IPS-18a (cell line): Measurements from ENCODE around the gene RHOC.
A peak's percentile ranks its signal among the peaks of the same experiment; 100 is the strongest.

ENCODE experiments used
- H3K27ac ChIP-seq: one replicate; pipeline ENCODE4 v1.5.1; 2013; ENCODE audit warnings: low read length
- H3K27me3 ChIP-seq: one replicate; pipeline ENCODE4 v1.6.1; 2013; ENCODE audit warnings: mild to moderate bottlenecking, low read length; ENCODE audit not compliant: control insufficient read depth, insufficient read depth
- H3K36me3 ChIP-seq: one replicate; pipeline ENCODE4 v1.6.1; 2013; ENCODE audit warnings: low read depth, low read length; ENCODE audit not compliant: control insufficient read depth
- H3K4me1 ChIP-seq: one replicate; pipeline ENCODE4 v1.6.1; 2013; ENCODE audit warnings: low read depth, low read length; ENCODE audit not compliant: control insufficient read depth
- H3K4me3 ChIP-seq: one replicate; pipeline ENCODE4 v1.5.1; 2013; ENCODE audit warnings: low read length
- H3K9ac ChIP-seq: one replicate; pipeline ENCODE4 v1.6.1; 2013; ENCODE audit warnings: mild to moderate bottlenecking, low read length, moderate library complexity
- H3K9me3 ChIP-seq: one replicate; pipeline ENCODE4 v1.6.1; 2013; ENCODE audit warnings: low read depth, low read length; ENCODE audit not compliant: control insufficient read depth

The RHOC gene

DNA sequence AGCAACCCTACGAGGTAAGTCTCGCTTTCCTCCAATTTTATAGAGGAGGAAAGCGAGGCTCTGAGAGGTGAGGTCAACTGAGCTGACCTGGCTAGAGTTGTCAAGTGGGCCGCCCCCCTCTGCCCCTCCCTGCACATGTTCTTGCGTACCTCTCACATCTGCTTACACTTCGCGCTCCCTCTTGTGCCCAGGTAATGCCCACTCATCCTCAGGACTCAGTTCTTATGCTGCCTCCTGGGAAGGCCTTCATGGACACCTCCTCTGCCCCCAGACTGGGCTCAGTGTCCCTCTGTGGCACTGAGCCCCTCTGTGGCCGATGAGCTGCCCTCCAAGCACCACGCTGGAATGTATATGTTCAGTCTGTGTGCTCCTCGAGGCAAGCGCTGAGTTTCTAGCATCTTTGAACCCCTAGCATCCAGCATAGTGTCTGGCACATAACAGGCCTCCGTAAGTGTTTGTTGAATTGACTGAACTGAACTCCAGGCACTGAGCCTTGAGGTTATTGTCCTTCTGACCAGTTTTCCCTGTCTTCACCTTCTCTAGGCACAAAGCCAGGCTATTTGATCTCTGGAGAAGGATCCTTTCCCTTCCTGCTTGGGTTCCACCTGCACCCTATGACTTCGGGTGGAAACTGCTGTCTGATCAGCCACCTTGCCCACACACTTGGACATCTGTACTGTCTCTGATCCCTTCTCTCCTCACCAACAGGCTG lies 19.0 kb downstream of the RHOC start:
- Histone ChIP-seq H3K36me3 (peaks cover 16% of the 10 kb centered on the region), H3K9ac (no peak overlapping the region), H3K4me1 (no peaks in the 10 kb centered on the region), H3K27me3 (no peaks in the 10 kb centered on the region), H3K27ac (no peak overlapping the region), H3K4me3 (no peak overlapping the region), H3K9me3 (no peaks in the 10 kb centered on the region)

GRCh38 chr1:112687361-112687760 lies 19.6 kb downstream of the RHOC start:
- Histone ChIP-seq H3K4me1 (no peaks in the 10 kb centered on the region), H3K9ac (no peak overlapping the region), H3K36me3 (peaks cover 11% of the 10 kb centered on the region), H3K4me3 (no peak overlapping the region), H3K27me3 (no peaks in the 10 kb centered on the region), H3K9me3 (no peaks in the 10 kb centered on the region), H3K27ac (no peak overlapping the region)

GRCh38 chr1:112686835-112687234 lies 20.1 kb downstream of the RHOC start:
- no peaks in the 10 kb centered on the region for H3K9me3 ChIP-seq

GRCh38 chr1:112686417-112686816 lies 20.5 kb downstream of the RHOC start:
- Histone ChIP-seq H3K27ac (no peak overlapping the region), H3K9ac (no peak overlapping the region), H3K4me1 (no peaks in the 10 kb centered on the region), H3K27me3 (no peaks in the 10 kb centered on the region), H3K9me3 (no peaks in the 10 kb centered on the region), H3K36me3 (peaks cover 3% of the 10 kb centered on the region), H3K4me3 (no peak overlapping the region)

More at GRCh38 chr1:112686835-112687234, 20.1 kb downstream of the RHOC start:
- peaks cover 7% of the 10 kb centered on the region for H3K36me3 ChIP-seq
- no peaks in the 10 kb centered on the region for H3K4me1 ChIP-seq
- H3K27me3 ChIP-seq = no peaks in the 10 kb centered on the region
- H3K4me3 ChIP-seq = no peak overlapping the region
- H3K27ac ChIP-seq = no peak overlapping the region
- H3K9ac ChIP-seq = no peak overlapping the region

DNA sequence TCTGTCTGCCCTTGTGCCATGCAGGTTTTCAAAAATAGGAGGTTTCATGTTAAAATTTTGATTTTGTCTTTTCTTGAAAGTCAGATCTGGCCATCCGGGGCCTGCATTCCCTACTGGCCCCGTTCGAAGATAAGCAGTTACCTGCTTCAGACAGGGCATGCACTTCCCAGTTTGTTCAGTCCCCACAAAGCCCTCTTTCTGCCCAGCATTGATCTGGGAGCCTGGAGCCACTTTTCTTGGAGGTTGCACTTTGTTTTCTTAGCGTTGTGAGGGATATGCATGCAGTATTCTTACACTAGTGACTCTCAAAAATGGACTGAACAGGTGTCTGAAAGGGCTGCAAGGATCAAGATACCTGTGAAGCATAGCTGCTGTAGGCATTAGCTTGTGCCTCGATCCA lies 21.0 kb downstream of the RHOC start:
- Histone ChIP-seq H3K36me3 (peaks cover 3% of the 10 kb centered on the region), H3K27ac (no peak overlapping the region), H3K4me1 (no peaks in the 10 kb centered on the region), H3K9ac (no peak overlapping the region), H3K4me3 (no peak overlapping the region), H3K27me3 (no peaks in the 10 kb centered on the region), H3K9me3 (no peaks in the 10 kb centered on the region)

DNA sequence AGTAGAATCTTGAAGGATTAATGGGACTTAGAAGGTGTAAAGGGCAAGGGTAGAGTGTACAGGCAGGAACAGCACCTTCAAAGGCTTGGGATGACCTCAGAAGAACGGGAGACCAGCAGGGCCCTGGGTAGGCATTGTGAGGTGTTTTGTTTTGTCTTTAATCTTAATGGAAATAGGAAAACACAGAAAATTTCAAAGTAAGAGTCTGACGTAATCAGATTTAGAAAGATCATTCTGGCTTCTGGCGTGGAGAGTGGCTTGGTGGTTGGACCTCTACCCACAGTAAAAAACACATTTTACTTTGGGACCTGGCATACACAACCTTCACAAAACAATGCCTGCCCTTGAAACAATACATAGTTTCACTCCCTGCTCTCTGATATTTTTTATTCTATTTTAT lies 28.3 kb downstream of the RHOC start:
- H3K9me3 ChIP-seq = no peaks in the 10 kb centered on the region
- no peak overlapping the region for H3K4me3 ChIP-seq
- peaks cover 13% of the 10 kb centered on the region for H3K27me3 ChIP-seq
- no peaks in the 10 kb centered on the region for H3K36me3 ChIP-seq
- peaks cover 12% of the 10 kb centered on the region for H3K4me1 ChIP-seq
- no peak overlapping the region for H3K27ac ChIP-seq
- no peak overlapping the region for H3K9ac ChIP-seq

DNA sequence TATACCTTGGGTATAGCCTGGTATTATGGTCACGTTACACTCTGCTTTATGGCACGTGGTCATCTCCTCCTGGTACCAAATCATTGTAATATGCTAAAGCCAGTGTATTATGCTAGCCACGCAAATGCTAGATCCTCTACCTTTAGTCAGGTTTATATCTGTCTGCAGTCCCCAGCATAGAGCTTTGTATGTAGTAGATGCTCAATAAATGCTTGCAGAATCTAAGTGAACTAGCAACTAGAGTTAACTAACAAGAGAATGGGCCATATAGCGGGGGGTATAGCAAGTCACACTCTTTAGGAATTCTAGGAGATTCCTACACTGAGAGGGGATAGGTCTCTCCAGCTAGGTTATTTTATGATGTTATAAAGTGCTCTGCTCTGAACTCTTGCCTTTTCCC lies 29.4 kb downstream of the RHOC start:
- H3K4me3 ChIP-seq = no peak overlapping the region
- no peak overlapping the region for H3K9ac ChIP-seq
- no peaks in the 10 kb centered on the region for H3K9me3 ChIP-seq
- H3K27me3 ChIP-seq = peaks cover 13% of the 10 kb centered on the region
- H3K4me1 ChIP-seq = peaks cover 22% of the 10 kb centered on the region
- no peak overlapping the region for H3K27ac ChIP-seq
- H3K36me3 ChIP-seq = no peaks in the 10 kb centered on the region

GRCh38 chr1:112676543-112676942 lies 30.4 kb downstream of the RHOC start:
- no peak overlapping the region for H3K9ac ChIP-seq
- H3K27ac ChIP-seq = no peak overlapping the region
- H3K9me3 ChIP-seq = no peaks in the 10 kb centered on the region
- H3K36me3 ChIP-seq = no peaks in the 10 kb centered on the region
- H3K4me1 ChIP-seq = peaks cover 32% of the 10 kb centered on the region
- no peak overlapping the region for H3K4me3 ChIP-seq
- H3K27me3 ChIP-seq = peaks cover 13% of the 10 kb centered on the region

DNA sequence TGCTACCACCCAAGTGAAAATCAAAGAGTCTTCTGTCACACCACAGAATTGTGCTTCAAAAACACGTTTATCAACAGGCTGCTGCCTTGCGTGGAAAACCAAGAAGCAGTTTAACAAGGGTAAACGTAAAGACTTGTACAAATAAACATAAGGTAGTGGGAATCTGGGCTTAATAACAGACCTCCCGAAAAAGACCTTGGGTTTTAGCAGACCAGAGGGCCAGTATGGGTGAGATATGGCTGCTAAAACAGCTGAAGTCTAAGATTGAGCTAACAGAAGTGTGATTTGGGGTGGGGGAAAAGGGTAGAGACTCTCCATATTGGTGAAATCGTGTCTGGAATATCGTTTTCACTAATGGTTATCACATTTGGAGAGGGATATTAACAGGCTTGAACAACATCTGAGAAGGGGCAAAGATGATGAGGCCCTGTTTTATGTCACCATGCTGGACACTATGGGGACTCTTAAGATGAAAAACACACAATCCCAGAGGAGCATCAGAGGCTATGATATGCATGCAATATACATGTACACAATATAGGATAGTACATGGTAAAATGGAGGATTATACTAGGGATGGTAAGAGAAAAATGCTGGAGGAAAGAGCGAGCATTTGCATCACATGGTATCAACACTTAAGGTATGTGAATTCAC lies 31.1 kb downstream of the RHOC start:
- Histone ChIP-seq H3K27me3 (peaks cover 13% of the 10 kb centered on the region), H3K9me3 (no peaks in the 10 kb centered on the region), H3K9ac (peak overlapping the region; percentile 76), H3K27ac (no peak overlapping the region), H3K36me3 (peaks cover 4% of the 10 kb centered on the region), H3K4me3 (peak overlapping the region; percentile 78), H3K4me1 (peaks cover 33% of the 10 kb centered on the region)

GRCh38 chr1:112674986-112675727 lies 31.8 kb downstream of the RHOC start:
- H3K27ac ChIP-seq = no peak overlapping the region

DNA sequence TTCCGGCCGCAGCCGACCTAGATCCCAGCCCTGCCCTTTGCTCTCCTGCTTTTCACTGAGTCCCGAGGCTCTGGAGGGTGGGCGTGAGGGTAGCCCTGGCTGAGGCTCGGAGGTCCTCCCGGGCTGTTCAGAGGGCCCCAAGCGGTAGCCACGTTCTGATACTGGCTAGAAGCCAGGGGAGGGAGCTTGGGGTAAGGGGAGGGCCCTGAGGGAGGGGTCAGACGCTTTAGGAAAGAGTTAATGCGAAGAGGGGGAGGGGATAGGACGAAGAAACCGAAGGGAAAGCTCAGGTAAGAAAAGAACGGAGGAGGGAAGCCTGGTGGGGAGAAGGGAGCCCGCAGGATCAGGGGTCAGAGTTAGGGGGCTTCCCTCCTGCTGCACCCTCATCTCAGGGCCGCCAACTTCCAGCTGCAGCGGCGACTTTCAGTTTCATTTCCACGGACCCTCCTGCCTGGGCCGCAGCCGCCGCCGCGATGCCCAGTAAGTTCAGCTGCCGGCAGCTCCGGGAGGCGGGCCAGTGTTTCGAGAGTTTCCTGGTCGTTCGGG lies 32.4 kb downstream of the RHOC start, which contains the start of gene MOV10:
Gene MOV10 (plus strand): TSS at position 220 of the 546 bp plus-strand sequence. CDS start 254 bp downstream, at position 474.
- peaks cover 13% of the 10 kb centered on the region for H3K27me3 ChIP-seq
- H3K9ac ChIP-seq = peak within 1 kb of the TSS; percentile 76
- H3K4me1 ChIP-seq = peaks cover 33% of the 10 kb centered on the region
- H3K4me3 ChIP-seq = peak within 1 kb of the TSS; percentile 78
- H3K36me3 ChIP-seq = peaks cover 17% of the 10 kb centered on the region
- H3K9me3 ChIP-seq = no peaks in the 10 kb centered on the region
- H3K27ac ChIP-seq = no peak within 1 kb of the TSS

More at GRCh38 chr1:112674986-112675727, 31.8 kb downstream of the RHOC start:
- Histone ChIP-seq H3K4me1 (peaks cover 33% of the 10 kb centered on the region), H3K4me3 (peak overlapping the region; percentile 78), H3K27me3 (peaks cover 13% of the 10 kb centered on the region), H3K9ac (peak overlapping the region; percentile 76), H3K9me3 (no peaks in the 10 kb centered on the region), H3K36me3 (peaks cover 10% of the 10 kb centered on the region)
